GM21825 (cell line): ENCODE data around the gene LRFN5.

Experiments used
- ATAC-seq: cut with Tn5 transposase; IDR thresholded peaks from one replicate; pipeline ENCODE4 v1.9.1; 2021; ENCODE audit warnings: mild to moderate bottlenecking, moderate library complexity; ENCODE audit not compliant: unreplicated experiment

The LRFN5 gene

GRCh38 chr14:41766772-41767171 is 160.1 kb downstream of the LRFN5 start:
- no peak for ATAC-seq

DNA sequence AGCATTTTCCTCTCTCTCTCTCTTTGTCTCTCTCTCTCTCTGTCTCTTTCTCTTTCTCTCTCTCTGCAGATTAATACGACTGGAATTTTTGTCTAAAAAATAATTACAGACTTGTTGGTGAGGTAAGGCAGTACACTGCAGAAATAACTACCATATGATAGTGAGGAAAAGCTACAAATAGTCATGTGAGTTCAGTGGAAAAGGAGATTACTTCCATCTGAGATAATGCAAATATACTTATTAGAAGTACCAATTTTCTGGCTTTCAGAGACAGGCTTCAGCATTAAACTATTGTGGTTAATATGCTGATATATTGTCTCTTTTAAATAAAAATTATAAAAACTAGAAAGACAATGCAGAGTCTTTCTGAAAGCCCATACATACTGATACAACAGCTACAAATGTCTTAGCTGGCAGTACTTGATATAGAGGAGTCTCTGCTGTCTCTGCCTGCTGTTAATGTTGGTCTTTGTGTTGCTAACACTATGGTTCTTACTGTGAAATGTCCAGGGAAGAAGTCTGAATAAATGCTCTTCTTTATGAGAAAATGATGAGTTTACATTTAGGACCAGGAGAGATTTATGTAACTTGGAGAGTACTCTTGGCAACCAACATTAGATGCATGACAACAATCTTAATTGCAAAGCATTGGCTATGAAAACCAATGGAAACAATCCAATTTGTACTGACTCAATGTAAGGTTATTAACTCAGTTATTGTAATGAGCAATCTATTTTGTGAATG is 167.0 kb downstream of the LRFN5 start:
- ATAC-seq = no peak

GRCh38 chr14:41782511-41782910 is 175.8 kb downstream of the LRFN5 start:
- ATAC-seq = no peak

- no peak for ATAC-seq
These were observed 176.7 kb downstream of the LRFN5 start for GRCh38 chr14:41783403-41783802.

DNA sequence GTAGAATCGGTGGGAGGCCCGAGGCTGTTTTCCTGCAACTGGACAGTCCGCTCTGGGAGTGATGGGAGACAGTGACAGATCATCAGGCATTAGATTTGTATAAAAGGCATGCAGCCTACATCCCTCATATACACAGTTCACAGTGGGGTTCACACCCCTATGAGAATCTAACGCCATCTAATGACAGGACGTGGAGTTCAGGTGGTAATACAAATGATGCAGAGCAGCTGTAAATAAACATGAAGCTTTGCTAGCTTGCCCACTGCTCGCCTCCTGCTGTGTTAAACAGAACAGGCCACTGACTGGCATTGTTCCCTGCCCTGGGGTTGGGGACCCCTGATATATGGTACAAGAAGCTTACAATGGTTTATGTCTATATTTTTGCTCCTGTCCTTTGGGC is 179.0 kb downstream of the LRFN5 start:
- no peak for ATAC-seq

DNA sequence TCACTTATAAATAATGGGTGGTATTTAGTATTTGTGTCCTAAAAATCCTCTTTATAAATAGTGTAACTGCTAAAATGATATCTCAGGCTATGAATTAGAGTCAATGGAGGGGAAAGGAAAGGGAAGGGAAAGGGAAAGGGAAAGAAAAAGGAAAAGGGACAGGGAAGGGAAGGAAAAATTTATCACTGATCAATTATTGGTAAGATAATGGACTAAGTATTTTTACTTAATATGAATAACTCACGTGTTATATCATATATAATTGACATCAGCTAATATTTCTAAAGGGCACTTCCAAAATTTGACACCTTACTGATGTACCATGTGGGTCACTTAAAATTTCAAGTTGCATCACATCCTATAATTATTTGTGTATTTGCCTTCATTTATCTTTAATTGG is 193.1 kb downstream of the LRFN5 start:
- ATAC-seq = no peak

GRCh38 chr14:41805633-41806032 is 199.0 kb downstream of the LRFN5 start:
- ATAC-seq = no peak

DNA sequence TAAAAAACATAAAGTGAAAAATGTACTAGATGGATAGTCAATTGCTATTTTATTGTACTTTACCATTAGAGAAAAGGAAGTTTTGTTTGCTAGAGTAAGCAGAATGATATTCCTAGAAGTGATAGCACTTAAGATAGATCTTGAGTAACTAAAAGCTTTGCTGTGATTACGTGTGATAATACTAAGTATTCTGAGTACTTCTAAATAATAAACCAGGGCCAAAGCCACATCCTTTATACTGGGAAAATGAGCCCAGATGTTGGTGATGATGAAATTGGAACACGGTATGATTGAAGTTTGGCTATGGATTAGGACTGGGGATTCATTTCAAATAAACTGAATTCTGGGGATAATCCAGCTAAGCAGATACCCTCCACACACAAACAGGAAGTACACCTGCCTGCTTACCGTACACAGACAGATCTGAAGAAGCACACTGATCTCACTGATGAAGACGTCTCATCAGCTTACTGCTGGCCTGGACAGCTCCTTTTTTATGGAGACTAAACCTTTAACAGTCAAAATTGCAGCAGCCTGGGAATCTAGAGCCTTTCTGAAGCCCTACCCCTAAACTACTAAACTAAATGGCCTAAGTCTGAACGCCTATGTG is 199.8 kb downstream of the LRFN5 start:
- ATAC-seq = no peak

DNA sequence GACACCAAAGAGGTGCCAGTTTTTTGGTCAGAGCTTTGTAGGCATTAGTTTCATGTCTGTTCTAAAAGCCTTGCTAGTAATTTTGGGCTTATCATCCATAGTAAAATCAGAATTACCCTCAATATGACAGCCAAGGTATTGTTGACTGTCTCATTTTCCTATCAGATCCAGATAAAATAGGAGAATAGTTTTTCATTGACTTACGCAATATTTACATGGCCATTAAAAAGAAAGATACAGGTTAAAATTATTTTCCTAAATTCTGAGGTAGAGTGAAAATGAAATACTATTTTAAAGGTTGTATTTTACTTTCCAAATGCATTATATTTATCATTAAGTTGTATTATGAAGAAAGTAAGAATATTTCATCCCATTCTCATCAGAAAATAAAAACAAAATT is 203.7 kb downstream of the LRFN5 start:
- ATAC-seq = no peak

GRCh38 chr14:41817626-41818025 is 210.9 kb downstream of the LRFN5 start:
- no peak for ATAC-seq

GRCh38 chr14:41824441-41824840 is 217.8 kb downstream of the LRFN5 start:
- no peak for ATAC-seq

DNA sequence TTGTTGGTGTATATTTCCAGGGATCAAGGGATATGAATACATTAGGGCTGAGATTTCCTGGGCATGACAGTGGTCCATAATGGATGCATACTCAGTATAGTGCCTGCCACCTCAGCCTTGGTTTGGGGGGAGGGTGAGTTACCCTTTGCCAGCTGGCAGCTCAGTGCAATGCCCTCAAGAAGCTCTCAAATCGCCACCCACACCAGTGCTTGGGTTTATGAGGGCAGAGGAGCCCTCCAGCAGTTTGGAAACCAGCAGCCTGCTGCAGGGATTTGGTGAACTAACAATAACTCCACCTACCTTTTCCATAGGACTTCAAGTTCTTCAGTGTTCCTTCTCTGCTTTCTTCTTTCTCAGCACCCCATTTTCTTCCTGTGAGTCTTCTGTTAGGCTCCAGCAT is 218.9 kb downstream of the LRFN5 start:
- no peak for ATAC-seq

- no peak for ATAC-seq
These were observed 224.2 kb downstream of the LRFN5 start for GRCh38 chr14:41830714-41831406.

- ATAC-seq = no peak
These were observed 233.0 kb downstream of the LRFN5 start for GRCh38 chr14:41839661-41840060.

GRCh38 chr14:41859336-41859735 is 252.7 kb downstream of the LRFN5 start:
- ATAC-seq = no peak

GRCh38 chr14:41860586-41860985 is 253.9 kb downstream of the LRFN5 start:
- ATAC-seq = no peak

DNA sequence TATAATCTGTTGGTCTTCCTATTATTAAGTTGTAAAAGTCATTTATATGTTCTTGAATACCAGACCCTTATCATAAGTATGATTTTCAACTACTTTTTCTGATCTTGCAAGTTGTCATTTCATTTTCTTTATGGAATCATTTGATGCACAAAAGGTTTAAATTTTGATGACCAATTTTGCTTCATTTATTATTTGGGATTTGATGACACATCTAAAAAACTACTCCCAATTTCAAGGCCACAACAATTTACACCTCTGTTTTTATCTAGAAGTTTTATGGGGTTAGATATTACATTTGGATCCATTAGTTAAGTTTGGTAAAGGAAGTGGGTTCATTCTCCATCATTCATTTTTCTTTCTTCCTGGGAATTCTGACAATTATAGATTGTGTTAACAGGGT is 259.2 kb downstream of the LRFN5 start:
- ATAC-seq = no peak

DNA sequence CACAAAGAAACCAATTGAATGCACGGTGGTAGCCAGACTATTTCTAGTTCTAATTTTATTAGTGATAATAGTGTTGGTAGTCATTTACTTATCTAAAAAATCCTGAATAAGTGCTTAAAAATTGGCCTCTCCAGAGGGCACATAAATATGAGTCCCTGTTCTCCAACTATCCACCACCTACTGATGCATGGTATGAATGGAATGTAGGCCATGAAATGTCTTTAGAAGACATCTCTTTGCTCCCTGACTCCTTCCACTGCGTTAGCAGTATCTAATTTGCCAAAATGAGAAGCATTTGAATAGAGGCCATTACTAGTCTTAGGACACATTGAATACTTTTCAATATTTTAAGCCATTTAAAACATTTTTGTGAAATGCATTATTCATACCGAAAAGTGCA is 261.7 kb downstream of the LRFN5 start:
- no peak for ATAC-seq

DNA sequence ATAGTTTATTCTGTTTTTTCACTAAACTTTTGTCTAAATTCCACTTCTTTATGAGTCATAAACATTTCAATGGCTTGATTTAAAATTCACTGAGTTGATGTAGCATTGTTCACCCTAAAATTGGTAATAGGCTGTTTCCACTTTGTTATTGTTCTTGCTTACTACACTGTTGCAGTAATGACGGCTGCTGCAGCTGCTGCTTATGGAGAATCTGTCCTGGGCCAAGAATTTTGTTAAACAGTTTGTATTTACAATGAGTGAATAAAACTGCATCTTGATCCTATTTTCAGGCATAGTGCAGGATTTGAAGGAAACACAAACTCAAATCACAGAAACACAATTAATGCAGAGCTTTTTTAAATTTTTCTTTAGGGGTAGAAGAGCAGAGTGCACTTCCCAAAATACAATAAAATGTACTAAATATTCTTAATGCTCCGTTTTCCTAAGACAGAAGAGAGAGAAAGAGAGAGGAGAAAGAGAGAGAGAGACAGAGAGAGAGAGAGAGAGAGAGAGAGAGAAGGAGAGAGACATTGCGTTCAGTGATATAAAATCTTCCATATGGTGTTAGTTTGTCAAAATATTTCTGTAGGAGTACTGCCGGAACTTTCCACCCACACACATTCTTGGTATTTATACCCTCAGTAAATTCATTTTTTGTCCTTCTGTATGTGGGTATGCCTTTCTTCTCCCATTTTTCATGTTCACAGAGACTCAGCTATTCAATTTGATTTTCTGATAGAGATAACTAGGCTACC is 266.4 kb downstream of the LRFN5 start:
- ATAC-seq = no peak

GRCh38 chr14:41873686-41874317 is 267.1 kb downstream of the LRFN5 start:
- ATAC-seq = no peak

GRCh38 chr14:41875116-41875515 is 268.4 kb downstream of the LRFN5 start:
- no peak for ATAC-seq
